Endothelial cell of umbilical vein (primary cell): ENCODE data around the gene KLK14. TPM values are rescaled to one million over a fixed set of nuclear protein-coding genes. Genes with fewer than 3 reads are reported as not detected.

Experiments used
- BruUV-seq: library from RNA; stranded (reverse); fragments of 400-500 nt; replicated peaks from 2 replicates; lab custom pipeline; 2021; lab: Mats Ljungman, UMichigan
- CTCF ChIA-PET: fragments of 300-600, 350-600 bp; sonication (Branson Sonifier 250); formaldehyde crosslinking; loops from one replicate; lab custom pipeline; 2021; ENCODE audit warnings: antibody characterized with exemption, inconsistent platforms; lab: Charles Lee
- POLR2A ChIA-PET: fragments of 300-600, 350-600 bp; sonication (Branson Sonifier 250); formaldehyde crosslinking; loops from one replicate; lab custom pipeline; 2021; ENCODE audit warnings: antibody characterized with exemption, inconsistent platforms; lab: Charles Lee
- DNase-seq: peaks from one replicate; pipeline ENCODE4 v3.0.0-alpha.2; 2011; ENCODE audit warnings: low read depth, low spot score
- FAIRE-seq: peaks from 2 replicates; lab custom pipeline; 2011; peaks lifted over from hg19 to GRCh38; lab: Jason Lieb, UNC
- H2AFZ ChIP-seq: 2 replicates; pipeline ENCODE4 v1.6.0; 2012; ENCODE audit warnings: low read depth, low read length, control low read depth, inconsistent platforms
- H3K27ac ChIP-seq: 2 replicates; pipeline ENCODE4 v1.5.1; 2011; ENCODE audit warnings: low read depth, mild to moderate bottlenecking, control low read depth, low read length, moderate library complexity; ENCODE audit not compliant: insufficient read depth
- H3K27me3 ChIP-seq, 2 experiments: 2 replicates each; pipeline versions ENCODE4 v1.6.0 to v1.6.1; 2011; ENCODE audit warnings: low read length in 2 of 2, mixed read lengths in 1 of 2; ENCODE audit not compliant: control insufficient read depth in 2 of 2, insufficient read depth in 2 of 2
- H3K36me3 ChIP-seq, 2 experiments: 2 replicates in 1 of 2; 3 replicates in 1 of 2; pipeline ENCODE4 v1.5.1; 2011; ENCODE audit warnings: low read length in 2 of 2, mild to moderate bottlenecking in 1 of 2, moderate library complexity in 1 of 2; ENCODE audit not compliant: control insufficient read depth in 2 of 2, insufficient read depth in 2 of 2; ENCODE audit errors: extremely low read depth in 1 of 2
- H3K4me1 ChIP-seq: 3 replicates; pipeline ENCODE4 v1.5.1; 2011; ENCODE audit warnings: mild to moderate bottlenecking, low read length; ENCODE audit not compliant: control insufficient read depth, insufficient read depth; ENCODE audit errors: extremely low read depth
- H3K4me2 ChIP-seq: 2 replicates; pipeline ENCODE4 v1.6.1; 2011; ENCODE audit warnings: low read length, control low read depth, mixed read lengths; ENCODE audit not compliant: insufficient read depth
- H3K4me3 ChIP-seq, 3 experiments: fragments of 200-600 bp in 1 of 3; sonication (generic), shearing (Covaris generic) in 1 of 3; replicated peaks in 1 of 3; 2 replicates each; pipeline ENCODE4 v1.5.1; 2011 to 2016; ENCODE audit warnings: control low read depth in 3 of 3, low read length in 3 of 3, mild to moderate bottlenecking in 2 of 3, inconsistent platforms in 1 of 3, low read depth in 1 of 3, moderate library complexity in 1 of 3; ENCODE audit not compliant: insufficient read depth in 1 of 3
- H3K79me2 ChIP-seq: 2 replicates; pipeline ENCODE4 v1.6.0; 2012; ENCODE audit warnings: low read length, inconsistent platforms; ENCODE audit not compliant: control insufficient read depth, insufficient read depth
- H3K9ac ChIP-seq: replicated peaks from 2 replicates; pipeline ENCODE3; 2011; ENCODE audit warnings: low read length, control low read depth; ENCODE audit not compliant: insufficient read depth; ENCODE audit errors: extremely low read depth
- H3K9me1 ChIP-seq: replicated peaks from 3 replicates; pipeline ENCODE4 v1.6.0; 2011; ENCODE audit warnings: mild to moderate bottlenecking, low read length; ENCODE audit not compliant: control insufficient read depth, insufficient read depth; ENCODE audit errors: extremely low read depth
- H3K9me3 ChIP-seq: replicated peaks from 2 replicates; pipeline ENCODE4 v1.5.1; 2012; ENCODE audit warnings: low read length, inconsistent platforms; ENCODE audit not compliant: control insufficient read depth, insufficient read depth
- H4K20me1 ChIP-seq: replicated peaks from 2 replicates; pipeline ENCODE3; 2011; ENCODE audit warnings: mild to moderate bottlenecking, low read length; ENCODE audit not compliant: control insufficient read depth, insufficient read depth; ENCODE audit errors: extremely low read depth
- CTCF ChIP-seq, 2 donors: IDR thresholded peaks; 1 replicate in 1 of 2; 2 replicates in 1 of 2; pipeline ENCODE4 v1.5.1; 2011; ENCODE audit warnings: low read length in 2 of 2, mild to moderate bottlenecking in 2 of 2, moderate library complexity in 2 of 2, control low read depth in 1 of 2, inconsistent platforms in 1 of 2, low read depth in 1 of 2; ENCODE audit not compliant: insufficient read depth in 1 of 2; ENCODE audit errors: extremely low read depth in 1 of 2
- EZH2 ChIP-seq: IDR thresholded peaks from 2 replicates; pipeline ENCODE4 v1.6.1; 2012; ENCODE audit warnings: borderline replicate concordance, low read depth, mild to moderate bottlenecking, moderate library complexity, low read length, inconsistent platforms; ENCODE audit not compliant: severe bottlenecking
- FOS ChIP-seq: IDR thresholded peaks from 2 replicates; pipeline ENCODE4 v1.6.1; 2011; ENCODE audit warnings: mild to moderate bottlenecking, low read length, moderate library complexity, borderline replicate concordance; ENCODE audit not compliant: insufficient read depth
- GATA2 ChIP-seq: IDR thresholded peaks from 2 replicates; pipeline ENCODE4 v1.7.0; 2011; ENCODE audit warnings: low read depth, mild to moderate bottlenecking, moderate library complexity, mixed read lengths, low read length; ENCODE audit not compliant: insufficient read length, insufficient read depth
- MYC ChIP-seq: IDR thresholded peaks from one replicate; pipeline ENCODE4 v1.6.1; 2011; ENCODE audit warnings: mild to moderate bottlenecking, low read depth, low read length
- POLR2A ChIP-seq: IDR thresholded peaks from 2 replicates; pipeline ENCODE4 v1.6.1; 2012; ENCODE audit warnings: low read depth, mild to moderate bottlenecking, control low read depth, low read length
- POLR2AphosphoS5 ChIP-seq: IDR thresholded peaks from 2 replicates; pipeline ENCODE4 v1.6.1; 2012; ENCODE audit warnings: low read depth, mild to moderate bottlenecking, control low read depth, low read length, moderate library complexity; ENCODE audit not compliant: insufficient read depth
- dilution Hi-C: fragments of 300-500 bp; cut with MboI; formaldehyde crosslinking; loops from one replicate; pipeline ENCODE4 v1.15.0; 2019; ENCODE audit warnings: low sequenced_read_pairs; ENCODE audit not compliant: extremely low pct_ligation_motif_present
- intact Hi-C: fragments of 100-400 bp; cut with micrococcal nuclease; formaldehyde crosslinking; loops from one replicate; pipeline ENCODE4 v1.10.0; 2022
- polyA plus RNA-seq, 4 experiments: library from polyadenylated mRNA; depleted of rRNA in 3 of 4; stranded (reverse) in 3 of 4; unstranded in 1 of 4; fragments of >200 nt; gene quantifications; 2 replicates each; pipeline versions ENCODE4 v1.2.1 to v1.2.3, GENCODE V29; 2011 to 2012; ENCODE audit warnings: missing spikeins in 1 of 4
- total RNA-seq: library from RNA; stranded (reverse); gene quantifications from 2 replicates; pipeline ENCODE4 v1.2.3, GENCODE V29; 2021
- TF ChIP-seq, protein P1 (sequence below): IDR thresholded peaks from 2 replicates; pipeline ENCODE4 v1.6.1; 2011; ENCODE audit not compliant: insufficient read depth, insufficient read length

The KLK14 gene
- total and polyA plus RNA-seq, 2 donors (not counting 3 experiments of a cell fraction or from before 2014, with no cell fraction given): 0.12 TPM; not detected in 1

DNA sequence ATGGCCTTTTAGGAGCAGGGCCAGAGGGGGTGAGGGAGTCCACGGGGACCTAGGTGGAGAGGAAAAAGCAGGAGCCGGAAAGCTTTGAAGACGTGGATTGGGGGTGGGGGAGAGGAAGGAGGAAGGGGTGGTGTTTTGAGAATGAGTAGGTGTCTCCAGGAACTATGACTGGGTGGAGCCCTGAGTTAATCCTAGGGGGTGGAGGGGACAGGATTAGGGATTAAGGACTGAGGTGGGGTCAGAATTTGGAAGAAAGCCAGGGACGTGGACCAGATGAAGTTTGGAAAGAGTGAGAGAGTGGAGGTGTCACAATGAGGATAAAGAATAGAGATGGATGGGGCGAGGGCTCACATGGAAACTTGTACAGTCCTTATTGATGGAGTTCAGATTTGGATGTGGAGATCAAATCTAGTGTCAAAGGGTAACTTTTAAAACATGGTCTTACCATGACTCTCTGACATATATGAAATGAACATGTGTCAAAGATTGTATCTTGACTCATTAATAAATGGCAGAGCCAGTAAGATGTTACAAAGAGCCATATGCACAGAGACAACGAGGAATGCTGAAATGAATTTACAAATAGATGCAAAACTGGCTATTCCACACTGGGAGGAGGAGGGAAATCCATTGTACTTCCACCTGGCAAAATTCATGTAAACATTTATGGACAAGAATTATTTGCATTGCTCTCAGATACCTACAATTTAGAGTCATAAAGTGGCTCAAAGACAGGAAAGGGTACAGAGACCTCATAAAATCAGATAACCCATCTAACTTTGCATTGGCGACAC lies 16.1 kb downstream of the KLK14 start:
- Histone ChIP-seq H4K20me1 (no peaks in the 10 kb centered on the region), H3K9me1 (no peaks in the 10 kb centered on the region), H3K27ac (no peak overlapping the region), H2AFZ (no peak overlapping the region), H3K9ac (no peak overlapping the region), H3K79me2 (no peaks in the 10 kb centered on the region), H3K4me2 (no peak overlapping the region), H3K27me3 (no peaks in the 10 kb centered on the region), H3K9me3 (no peaks in the 10 kb centered on the region), H3K36me3 (no peaks in the 10 kb centered on the region), H3K4me3 (no peak overlapping the region), H3K4me1 (no peaks in the 10 kb centered on the region)
- ChIA-PET POLR2A (no interaction called here), CTCF (no interaction called here)
- no TSS peak for BruUV-seq
- FAIRE-seq (no peak), DNase-seq (no peak)
- dilution Hi-C loops (no loop called here), intact Hi-C loops (no loop called here)
- TF ChIP-seq GATA2: no peak
- no peak for TF ChIP-seq FOS
- no peak for TF ChIP-seq MYC
- TF ChIP-seq CTCF (IDR thresholded peaks at IDR 0.05; ENCODE audit: extremely low read depth in 1 of 2, insufficient read depth in 1 of 2, low read depth in 1 of 2, low read length in 2 of 2): no peak
- TF ChIP-seq, protein P1, sequence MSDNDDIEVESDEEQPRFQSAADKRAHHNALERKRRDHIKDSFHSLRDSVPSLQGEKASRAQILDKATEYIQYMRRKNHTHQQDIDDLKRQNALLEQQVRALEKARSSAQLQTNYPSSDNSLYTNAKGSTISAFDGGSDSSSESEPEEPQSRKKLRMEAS: no peak
- no peak for TF ChIP-seq POLR2A
- no peak for TF ChIP-seq EZH2
- TF ChIP-seq POLR2AphosphoS5: no peak
